Cardiac muscle cell (in vitro differentiated cells and primary cell): ENCODE data around the gene TRAP1. TPM values are rescaled to one million over a fixed set of nuclear protein-coding genes. Genes with fewer than 3 reads are reported as not detected.

Experiments used
- DNase-seq, 2 donors: peaks; one replicate each; pipeline versions ENCODE4 v3.0.0 to v3.0.0-alpha.2; 2010 to 2017; ENCODE audit warnings: low read depth in 1 of 2, low spot score in 1 of 2
- H3K27ac ChIP-seq: fragments of 200-600 bp; sonication (generic); 2 replicates; pipeline ENCODE4 v1.5.1; 2016
- H3K27me3 ChIP-seq: fragments of 200-600 bp; sonication (generic); 2 replicates; pipeline ENCODE4 v1.6.0; 2016; ENCODE audit warnings: control low read depth
- H3K36me3 ChIP-seq: fragments of 200-600 bp; sonication (generic); 2 replicates; pipeline ENCODE4 v1.5.1; 2016; ENCODE audit warnings: control low read depth
- H3K4me1 ChIP-seq: fragments of 200-600 bp; sonication (generic); 2 replicates; pipeline ENCODE4 v1.8.1; 2017; ENCODE audit warnings: low read depth, mild to moderate bottlenecking, mixed run types
- H3K4me3 ChIP-seq: fragments of 200-600 bp; sonication (generic); 2 replicates; pipeline ENCODE4 v1.5.1; 2016; ENCODE audit warnings: mild to moderate bottlenecking
- H3K9me3 ChIP-seq: fragments of 200-600 bp; sonication (generic); 2 replicates; pipeline ENCODE4 v1.5.1; 2017; ENCODE audit warnings: low read depth, mild to moderate bottlenecking, control low read depth
- polyA plus RNA-seq: library from polyadenylated mRNA; unstranded; fragments of >200 nt; fragmentation: Nextera tagmentation; extraction: Ambion mirVana; gene quantifications from 2 replicates; pipeline ENCODE4 v1.2.1, GENCODE V29; 2016
- total RNA-seq: library from RNA; depleted of rRNA; stranded (reverse); fragments of >200 nt; gene quantifications from 2 replicates; pipeline ENCODE4 v1.2.3, GENCODE V29; 2016
- TF ChIP-seq, protein P1 (sequence below): IDR thresholded peaks from 2 replicates; pipeline ENCODE4 v1.5.1; 2012; ENCODE audit warnings: low read depth, mild to moderate bottlenecking, low read length

The TRAP1 gene
- total and polyA plus RNA-seq, 2 experiments from 2014 or later, result 157 to 164 TPM

GRCh38 chr16:3696425-3697218 lies 20.7 kb downstream of the TRAP1 start:
- no peaks in the 10 kb centered on the region for H3K36me3 ChIP-seq
- H3K4me3 ChIP-seq, result no peak overlapping the region
- H3K9me3 ChIP-seq, result no peaks in the 10 kb centered on the region
- H3K27me3 ChIP-seq, result no peaks in the 10 kb centered on the region
- peak overlapping the region; percentile 64 for H3K27ac ChIP-seq
- H3K4me1 ChIP-seq, result no peaks in the 10 kb centered on the region
- peak in 1 of 2 donors; percentile 89 for DNase-seq
- TF ChIP-seq, protein P1, sequence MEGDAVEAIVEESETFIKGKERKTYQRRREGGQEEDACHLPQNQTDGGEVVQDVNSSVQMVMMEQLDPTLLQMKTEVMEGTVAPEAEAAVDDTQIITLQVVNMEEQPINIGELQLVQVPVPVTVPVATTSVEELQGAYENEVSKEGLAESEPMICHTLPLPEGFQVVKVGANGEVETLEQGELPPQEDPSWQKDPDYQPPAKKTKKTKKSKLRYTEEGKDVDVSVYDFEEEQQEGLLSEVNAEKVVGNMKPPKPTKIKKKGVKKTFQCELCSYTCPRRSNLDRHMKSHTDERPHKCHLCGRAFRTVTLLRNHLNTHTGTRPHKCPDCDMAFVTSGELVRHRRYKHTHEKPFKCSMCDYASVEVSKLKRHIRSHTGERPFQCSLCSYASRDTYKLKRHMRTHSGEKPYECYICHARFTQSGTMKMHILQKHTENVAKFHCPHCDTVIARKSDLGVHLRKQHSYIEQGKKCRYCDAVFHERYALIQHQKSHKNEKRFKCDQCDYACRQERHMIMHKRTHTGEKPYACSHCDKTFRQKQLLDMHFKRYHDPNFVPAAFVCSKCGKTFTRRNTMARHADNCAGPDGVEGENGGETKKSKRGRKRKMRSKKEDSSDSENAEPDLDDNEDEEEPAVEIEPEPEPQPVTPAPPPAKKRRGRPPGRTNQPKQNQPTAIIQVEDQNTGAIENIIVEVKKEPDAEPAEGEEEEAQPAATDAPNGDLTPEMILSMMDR, result no peak

- Histone ChIP-seq H3K27me3 (no peaks in the 10 kb centered on the region), H3K4me3 (no peak overlapping the region), H3K4me1 (no peaks in the 10 kb centered on the region), H3K36me3 (no peaks in the 10 kb centered on the region), H3K27ac (peak overlapping the region; percentile 64), H3K9me3 (no peaks in the 10 kb centered on the region)
- no peak for DNase-seq
- TF ChIP-seq, protein P1, result no peak
Observed at GRCh38 chr16:3695610-3696369, 21.5 kb downstream of the TRAP1 start.

DNA sequence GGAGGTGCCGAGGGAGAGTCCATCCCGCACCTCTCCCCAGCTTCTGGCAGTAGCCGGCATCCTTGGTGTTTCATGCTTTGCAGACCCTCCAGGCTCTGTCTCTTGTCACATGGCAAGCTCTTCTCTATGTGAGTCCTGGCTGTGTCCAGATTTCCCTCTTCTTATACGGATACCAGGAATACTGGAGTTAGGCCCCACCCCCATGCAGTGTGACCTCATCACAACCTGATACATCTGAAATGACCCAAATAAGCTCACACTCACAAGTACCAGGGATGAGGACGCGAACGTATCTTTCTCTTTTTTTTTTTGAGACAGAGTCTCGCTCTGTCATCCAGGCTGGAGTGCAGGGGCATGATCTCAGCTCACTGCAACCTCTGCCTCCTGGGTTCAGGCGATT lies 23.3 kb downstream of the TRAP1 start:
- Histone ChIP-seq H3K36me3 (no peaks in the 10 kb centered on the region), H3K27ac (no peak overlapping the region), H3K4me1 (no peaks in the 10 kb centered on the region), H3K27me3 (no peaks in the 10 kb centered on the region), H3K9me3 (no peaks in the 10 kb centered on the region), H3K4me3 (no peak overlapping the region)
- TF ChIP-seq, protein P1, result no peak
- DNase-seq, result no peak

DNA sequence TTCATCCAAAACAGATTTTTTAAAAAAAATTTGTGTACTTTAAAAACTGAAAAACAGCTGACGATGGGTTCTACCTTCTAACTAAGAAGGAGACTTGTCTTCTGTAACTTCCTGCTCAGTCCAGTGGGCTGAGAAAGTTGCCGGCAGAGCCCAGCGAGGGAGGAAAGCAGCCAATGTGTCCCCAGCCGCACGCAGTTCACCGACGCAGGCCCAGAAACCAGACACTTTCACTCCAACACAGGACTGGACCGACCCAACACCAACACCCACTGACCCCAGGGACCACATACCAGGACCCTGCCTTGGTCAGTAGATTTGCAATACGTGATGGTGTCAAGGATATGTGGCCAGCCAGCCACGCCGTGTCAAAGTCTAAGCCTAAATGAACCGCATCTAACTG lies 25.6 kb downstream of the TRAP1 start:
- no peak overlapping the region for H3K4me3 ChIP-seq
- peaks cover 8% of the 10 kb centered on the region for H3K36me3 ChIP-seq
- H3K4me1 ChIP-seq, result no peaks in the 10 kb centered on the region
- no peak overlapping the region for H3K27ac ChIP-seq
- TF ChIP-seq, protein P1, result no peak
- H3K27me3 ChIP-seq, result no peaks in the 10 kb centered on the region
- H3K9me3 ChIP-seq, result no peaks in the 10 kb centered on the region
- no peak for DNase-seq

- Histone ChIP-seq H3K36me3 (peaks cover 8% of the 10 kb centered on the region), H3K27me3 (no peaks in the 10 kb centered on the region), H3K4me1 (no peaks in the 10 kb centered on the region), H3K4me3 (no peak overlapping the region), H3K9me3 (no peaks in the 10 kb centered on the region), H3K27ac (no peak overlapping the region)
- DNase-seq, result no peak
- TF ChIP-seq, protein P1, result no peak
Observed at GRCh38 chr16:3690980-3691720, 26.2 kb downstream of the TRAP1 start.
